ENCODE data around the gene RAB27B. TPM values are rescaled to one million over a fixed set of nuclear protein-coding genes. Genes with fewer than 3 reads are reported as not detected.

Gene RAB27B, protein sequence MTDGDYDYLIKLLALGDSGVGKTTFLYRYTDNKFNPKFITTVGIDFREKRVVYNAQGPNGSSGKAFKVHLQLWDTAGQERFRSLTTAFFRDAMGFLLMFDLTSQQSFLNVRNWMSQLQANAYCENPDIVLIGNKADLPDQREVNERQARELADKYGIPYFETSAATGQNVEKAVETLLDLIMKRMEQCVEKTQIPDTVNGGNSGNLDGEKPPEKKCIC
- total RNA-seq = under 1 TPM in 1 of 2 experiments, not detected in 1; 0.52 TPM

DNA sequence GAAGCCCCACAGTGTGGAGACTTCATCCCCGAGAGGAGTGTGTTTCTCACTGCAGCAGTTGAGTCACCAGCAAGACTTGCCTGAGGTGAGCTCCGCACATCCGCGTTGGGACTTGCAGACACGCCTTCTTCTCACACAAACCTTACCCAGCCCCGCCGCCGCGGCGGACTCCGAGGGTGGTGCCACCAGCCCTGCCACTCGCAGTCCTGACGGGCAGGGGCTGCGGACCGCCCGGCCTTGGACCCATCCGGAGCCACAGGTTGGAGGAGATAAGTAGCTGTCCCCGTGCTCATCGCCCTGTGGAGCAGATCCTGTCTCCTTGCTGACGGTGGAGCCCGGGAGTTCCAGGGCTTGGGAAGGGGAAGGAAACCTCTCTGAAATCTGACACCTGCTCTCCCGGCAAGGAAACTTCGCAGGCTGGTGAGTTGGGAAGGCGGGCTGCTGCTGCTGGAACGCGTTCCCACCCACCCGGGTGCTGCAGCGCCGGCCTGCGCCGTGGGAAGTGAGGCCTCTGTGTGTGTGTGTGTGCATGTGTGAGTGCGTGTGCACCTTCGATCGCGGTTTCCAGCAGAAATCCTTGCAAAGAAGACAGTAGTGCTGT is at the start of gene RAB27B:
Gene RAB27B, plus strand, starts transcription at position 197 of the 601 bp plus-strand sequence. CDS start 49,109 bp downstream, outside the sequence.
- DNase-seq = peak; percentile 85
- Mint-ChIP-seq H3K36me3 (ENCODE audit: low read depth) (peaks cover 1% of the 10 kb centered on the region), H3K4me1 (ENCODE audit: low read depth) (peaks cover 18% of the 10 kb centered on the region), H3K9me3 (peaks cover 7% of the 10 kb centered on the region), H3K4me3 (peak within 1 kb of the TSS; percentile 75), H3K27me3 (ENCODE audit: low read depth) (no peaks in the 10 kb centered on the region), H3K27ac (peak within 1 kb of the TSS; percentile 4)
- CTCF ChIA-PET = interaction anchor here (0.7 to 1.2 kb wide), 2 partner anchors 157 to 268 kb away, joined by 3 to 5 read pairs; no protein-coding TSS in a partner anchor
- intact Hi-C loops (cut with micrococcal nuclease) = loop anchor here (1.0 to 2.0 kb wide), 5 partner anchors 22 to 562 kb away; no protein-coding TSS in a partner anchor

DNA sequence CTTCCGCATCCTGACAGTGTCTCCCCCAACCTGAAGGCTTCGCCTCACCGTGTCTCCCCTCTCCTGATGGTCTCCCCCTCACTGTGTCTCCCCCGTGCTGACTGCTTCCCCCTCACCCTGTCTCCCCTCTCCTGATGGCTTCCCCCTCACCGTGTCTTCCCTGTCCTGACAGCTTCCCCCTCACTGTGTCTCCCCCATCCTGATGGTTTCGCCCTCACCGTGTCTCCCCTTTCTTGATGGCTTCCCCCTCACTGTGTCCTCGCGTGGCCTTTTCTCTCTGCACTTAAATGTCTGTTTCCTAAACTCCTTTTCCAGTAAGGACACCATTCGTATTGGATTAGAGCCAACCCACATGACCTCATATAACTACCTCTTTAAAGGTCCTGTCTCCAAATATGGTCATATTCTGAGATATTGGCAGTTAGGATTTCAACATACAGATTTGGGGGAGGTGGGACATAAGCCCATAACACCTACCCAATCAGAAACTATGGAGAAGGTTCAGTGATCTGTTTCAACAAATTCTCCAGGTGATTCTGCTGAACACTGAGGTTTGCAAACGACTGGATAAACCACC is 47.9 kb upstream of the RAB27B start:
- intact Hi-C loops (cut with micrococcal nuclease) = no loop called here

DNA sequence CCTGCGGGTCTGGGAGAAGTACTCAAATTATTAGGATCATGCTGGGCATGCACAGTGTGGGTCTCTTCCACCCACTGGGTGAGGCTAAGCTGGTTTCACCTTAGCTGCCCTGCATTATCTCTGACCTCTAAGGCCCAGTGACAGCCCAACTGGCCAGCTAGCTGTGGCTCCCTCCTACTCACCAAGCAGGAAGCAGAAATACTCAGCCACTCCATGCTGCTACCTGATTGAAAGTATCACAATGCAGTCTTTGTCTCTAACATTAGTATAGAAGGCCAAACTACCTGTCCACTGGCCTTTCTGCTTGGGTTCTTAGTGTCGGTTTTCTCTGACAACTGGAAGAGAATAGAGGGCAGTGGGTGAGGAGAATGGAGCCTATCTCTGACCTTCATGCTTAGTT is 47.3 kb upstream of the RAB27B start:
- Mint-ChIP-seq H3K9me3 (no peaks in the 10 kb centered on the region), H3K4me3 (no peak overlapping the region), H3K27me3 (ENCODE audit: low read depth) (peaks cover 2% of the 10 kb centered on the region), H3K27ac (no peak overlapping the region), H3K4me1 (ENCODE audit: low read depth) (peaks cover 3% of the 10 kb centered on the region), H3K36me3 (ENCODE audit: low read depth) (no peaks in the 10 kb centered on the region)
- DNase-seq = no peak
- intact Hi-C loops (cut with micrococcal nuclease) = no loop called here
- CTCF ChIA-PET = no interaction called here

More for the DNA sequence above, 47.9 kb upstream of the RAB27B start:
- Mint-ChIP-seq H3K4me3 (no peak overlapping the region), H3K4me1 (ENCODE audit: low read depth) (peaks cover 3% of the 10 kb centered on the region), H3K27ac (no peak overlapping the region), H3K27me3 (ENCODE audit: low read depth) (peaks cover 2% of the 10 kb centered on the region), H3K36me3 (ENCODE audit: low read depth) (no peaks in the 10 kb centered on the region), H3K9me3 (no peaks in the 10 kb centered on the region)
- DNase-seq = no peak
- CTCF ChIA-PET = no interaction called here

DNA sequence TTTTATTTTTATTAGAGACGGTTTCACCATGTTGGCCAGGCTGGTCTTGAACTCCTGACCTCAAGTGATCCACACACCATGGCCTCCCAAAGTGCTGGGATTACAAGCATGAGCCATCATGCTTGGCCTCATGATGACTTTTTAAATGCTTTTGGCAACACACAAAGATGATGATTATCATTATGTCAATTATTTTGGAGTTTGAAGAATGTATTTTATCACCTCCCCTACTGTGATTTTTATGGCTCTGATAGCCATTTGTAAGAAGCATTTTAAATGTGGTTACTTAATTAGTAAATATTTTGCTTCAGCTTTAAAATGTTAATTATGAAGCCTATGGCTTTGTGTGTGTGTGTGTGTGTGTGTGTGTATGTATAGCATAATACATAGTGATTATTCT is 45.1 kb upstream of the RAB27B start:
- CTCF ChIA-PET = interaction anchor here (0.6 kb wide), 1 partner anchor 112 kb away, joined by 3 read pairs; no protein-coding TSS in a partner anchor
- H3K27ac Mint-ChIP-seq = no peak overlapping the region
- no peak overlapping the region for H3K4me3 Mint-ChIP-seq
- no peaks in the 10 kb centered on the region for H3K9me3 Mint-ChIP-seq
- H3K4me1 Mint-ChIP-seq (ENCODE audit: low read depth) = no peaks in the 10 kb centered on the region
- H3K36me3 Mint-ChIP-seq (ENCODE audit: low read depth) = no peaks in the 10 kb centered on the region
- peaks cover 2% of the 10 kb centered on the region for H3K27me3 Mint-ChIP-seq (ENCODE audit: low read depth)
- DNase-seq = no peak
- intact Hi-C loops (cut with micrococcal nuclease) = no loop called here

DNA sequence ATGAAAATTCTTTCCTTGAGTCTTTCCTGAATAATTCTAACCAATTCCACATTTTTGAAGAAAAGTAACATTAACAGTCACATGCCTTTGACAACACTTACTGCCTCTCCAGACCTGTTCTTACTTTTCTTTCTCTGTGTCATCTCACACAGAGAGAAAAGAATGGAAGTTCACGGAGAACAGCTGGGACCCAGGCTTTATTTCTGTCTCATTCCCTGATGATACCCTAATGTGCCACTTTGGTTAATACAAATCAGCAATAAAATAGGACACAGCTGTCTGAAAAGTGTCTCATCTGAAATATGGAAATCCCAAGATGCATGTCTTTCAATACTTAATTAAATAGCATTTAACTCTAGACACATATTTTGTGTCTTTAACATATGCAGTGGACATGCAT is 42.1 kb upstream of the RAB27B start:
- CTCF ChIA-PET = no interaction called here
- Mint-ChIP-seq H3K36me3 (ENCODE audit: low read depth) (no peaks in the 10 kb centered on the region), H3K9me3 (no peaks in the 10 kb centered on the region), H3K27ac (no peak overlapping the region), H3K4me1 (ENCODE audit: low read depth) (no peaks in the 10 kb centered on the region), H3K27me3 (ENCODE audit: low read depth) (no peaks in the 10 kb centered on the region), H3K4me3 (no peak overlapping the region)
- intact Hi-C loops (cut with micrococcal nuclease) = no loop called here
- no peak for DNase-seq

DNA sequence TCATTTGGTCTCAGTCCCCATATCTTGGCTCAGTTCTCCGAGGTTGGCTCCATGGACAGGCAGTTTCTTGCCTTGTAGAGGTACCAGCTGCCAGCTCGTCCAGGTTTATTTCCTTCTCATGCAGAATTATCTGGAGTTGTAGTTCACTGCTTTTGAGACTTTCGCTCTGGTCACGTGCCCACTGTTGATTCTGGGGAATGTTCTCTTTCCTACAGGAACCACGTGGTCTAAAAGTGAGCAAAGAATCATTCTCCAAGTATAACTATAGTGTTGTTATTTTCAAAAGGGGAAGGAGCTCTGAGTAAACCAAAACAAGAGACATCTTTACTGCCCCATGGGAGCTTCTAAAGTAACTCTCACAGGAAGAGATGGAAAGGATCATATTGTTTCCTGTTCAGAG is 41.2 kb upstream of the RAB27B start:
- H3K9me3 Mint-ChIP-seq = no peaks in the 10 kb centered on the region
- no peak overlapping the region for H3K4me3 Mint-ChIP-seq
- no peaks in the 10 kb centered on the region for H3K36me3 Mint-ChIP-seq (ENCODE audit: low read depth)
- no peak for DNase-seq
- CTCF ChIA-PET = no interaction called here
- intact Hi-C loops (cut with micrococcal nuclease) = no loop called here
- no peaks in the 10 kb centered on the region for H3K27me3 Mint-ChIP-seq (ENCODE audit: low read depth)
- no peaks in the 10 kb centered on the region for H3K4me1 Mint-ChIP-seq (ENCODE audit: low read depth)
- H3K27ac Mint-ChIP-seq = no peak overlapping the region

DNA sequence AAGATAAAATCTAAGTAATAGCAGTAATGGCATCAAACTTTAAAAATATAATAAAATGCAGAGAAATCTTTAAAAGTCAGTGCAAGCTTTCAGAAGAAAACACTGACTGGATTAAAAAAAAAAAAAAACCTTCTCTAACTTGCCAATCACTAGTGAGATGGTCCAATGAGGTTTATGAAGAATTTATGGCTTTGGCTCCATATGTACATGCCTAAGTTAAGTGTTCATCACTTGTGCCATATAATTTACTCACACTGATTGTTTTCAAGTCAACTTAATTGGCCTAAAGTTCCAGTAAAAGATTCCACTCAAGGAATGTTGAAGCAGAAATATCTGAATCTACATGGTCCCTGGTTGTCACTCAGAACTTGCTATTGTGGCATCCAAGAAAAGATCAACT is 40.7 kb upstream of the RAB27B start:
- H3K36me3 Mint-ChIP-seq (ENCODE audit: low read depth) = no peaks in the 10 kb centered on the region
- intact Hi-C loops (cut with micrococcal nuclease) = no loop called here
- no peaks in the 10 kb centered on the region for H3K9me3 Mint-ChIP-seq
- H3K27me3 Mint-ChIP-seq (ENCODE audit: low read depth) = no peaks in the 10 kb centered on the region
- no peak overlapping the region for H3K27ac Mint-ChIP-seq
- no peak overlapping the region for H3K4me3 Mint-ChIP-seq
- DNase-seq = no peak
- CTCF ChIA-PET = no interaction called here
- H3K4me1 Mint-ChIP-seq (ENCODE audit: low read depth) = no peaks in the 10 kb centered on the region

DNA sequence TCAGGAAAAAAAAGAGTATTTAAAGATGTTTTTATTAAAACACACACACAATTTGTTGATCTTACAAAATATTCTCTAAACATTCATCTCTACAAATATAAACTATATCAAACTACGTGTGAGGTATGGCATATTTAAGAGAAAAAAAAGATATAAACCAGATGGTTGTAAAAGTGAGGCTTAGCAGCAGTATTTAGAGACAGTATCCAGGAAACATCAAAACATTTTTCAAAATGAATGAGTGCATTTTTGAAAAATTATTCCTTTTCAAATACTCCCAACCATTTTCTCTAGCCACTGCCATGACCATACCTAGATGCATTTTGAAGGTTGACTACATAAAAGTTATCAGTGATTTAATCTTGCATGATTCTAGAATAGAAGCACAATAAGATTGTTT is 38.2 kb upstream of the RAB27B start:
- Mint-ChIP-seq H3K9me3 (no peaks in the 10 kb centered on the region), H3K36me3 (ENCODE audit: low read depth) (no peaks in the 10 kb centered on the region), H3K4me3 (no peak overlapping the region), H3K4me1 (ENCODE audit: low read depth) (no peaks in the 10 kb centered on the region), H3K27me3 (ENCODE audit: low read depth) (no peaks in the 10 kb centered on the region), H3K27ac (no peak overlapping the region)
- intact Hi-C loops (cut with micrococcal nuclease) = no loop called here
- CTCF ChIA-PET = no interaction called here
- DNase-seq = no peak

DNA sequence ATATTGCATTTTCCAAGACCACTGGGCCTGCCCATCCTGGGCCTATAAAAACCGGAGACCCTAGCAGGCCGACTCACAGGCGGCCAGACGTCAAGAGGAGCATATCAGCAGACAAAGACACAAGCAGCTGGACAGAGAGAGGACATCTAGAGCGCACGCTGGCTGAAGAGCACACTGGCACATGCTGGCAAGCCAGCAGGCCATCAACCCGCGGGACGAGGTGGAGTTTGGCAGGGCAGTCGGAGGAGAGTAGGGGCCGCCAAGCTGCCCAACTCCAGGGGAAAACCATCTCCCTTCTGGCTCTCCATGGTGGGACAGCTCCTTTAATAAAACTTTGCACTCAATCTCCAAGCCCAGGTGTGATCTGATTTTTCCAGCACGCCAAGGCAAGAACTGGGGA is 36.6 kb upstream of the RAB27B start:
- Mint-ChIP-seq H3K9me3 (no peaks in the 10 kb centered on the region), H3K36me3 (ENCODE audit: low read depth) (no peaks in the 10 kb centered on the region), H3K4me1 (ENCODE audit: low read depth) (no peaks in the 10 kb centered on the region), H3K4me3 (no peak overlapping the region), H3K27me3 (ENCODE audit: low read depth) (no peaks in the 10 kb centered on the region), H3K27ac (no peak overlapping the region)
- CTCF ChIA-PET = no interaction called here
- no peak for DNase-seq
- intact Hi-C loops (cut with micrococcal nuclease) = no loop called here

DNA sequence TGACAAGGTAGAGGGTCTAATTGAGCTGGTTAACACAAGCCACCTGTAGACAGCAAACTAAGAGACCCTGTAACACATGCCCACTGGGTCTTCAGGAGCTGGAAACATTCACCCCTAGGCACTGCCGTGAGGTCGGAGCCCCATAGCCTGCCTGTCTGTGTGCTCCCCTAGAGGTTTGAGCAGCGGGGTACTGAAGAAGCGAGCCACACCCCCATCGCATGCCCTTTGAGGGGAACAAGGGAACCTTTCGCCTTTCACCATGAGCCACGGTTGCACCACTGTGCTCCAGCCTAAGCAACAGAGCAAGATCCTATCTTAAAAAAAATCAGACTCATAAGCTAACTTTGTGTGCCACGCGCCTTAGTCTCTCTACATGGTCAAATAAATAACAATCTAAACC is 36.2 kb upstream of the RAB27B start:
- Mint-ChIP-seq H3K9me3 (no peaks in the 10 kb centered on the region), H3K4me3 (no peak overlapping the region), H3K36me3 (ENCODE audit: low read depth) (no peaks in the 10 kb centered on the region), H3K27ac (no peak overlapping the region), H3K27me3 (ENCODE audit: low read depth) (no peaks in the 10 kb centered on the region), H3K4me1 (ENCODE audit: low read depth) (no peaks in the 10 kb centered on the region)
- no peak for DNase-seq
- CTCF ChIA-PET = no interaction called here
- intact Hi-C loops (cut with micrococcal nuclease) = no loop called here

DNA sequence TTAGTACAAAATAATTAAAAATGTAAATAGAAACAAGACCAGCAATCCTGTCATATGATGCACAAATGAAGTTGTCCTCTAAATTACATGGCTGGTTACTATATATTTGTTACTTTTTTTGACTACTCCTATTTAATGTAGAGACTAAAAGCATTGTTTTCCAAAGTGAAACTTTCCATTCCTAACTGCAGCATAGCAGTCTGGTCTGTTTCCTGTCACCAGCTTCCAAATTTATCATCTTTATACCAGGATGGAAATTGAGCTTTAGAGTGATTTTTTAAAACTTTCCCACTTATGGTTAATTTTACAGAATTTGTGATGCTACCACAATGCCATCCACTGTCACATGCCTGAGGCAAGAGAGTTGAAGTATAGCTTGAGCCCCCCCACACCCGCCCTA is 33.5 kb upstream of the RAB27B start:
- CTCF ChIA-PET = interaction anchor here (0.6 kb wide), 1 partner anchor 404 kb away, joined by 6 read pairs; no protein-coding TSS in a partner anchor
- Mint-ChIP-seq H3K4me3 (no peak overlapping the region), H3K4me1 (ENCODE audit: low read depth) (no peaks in the 10 kb centered on the region), H3K36me3 (ENCODE audit: low read depth) (no peaks in the 10 kb centered on the region), H3K9me3 (no peaks in the 10 kb centered on the region), H3K27me3 (ENCODE audit: low read depth) (no peaks in the 10 kb centered on the region), H3K27ac (no peak overlapping the region)
- intact Hi-C loops (cut with micrococcal nuclease) = no loop called here
- DNase-seq = no peak

DNA sequence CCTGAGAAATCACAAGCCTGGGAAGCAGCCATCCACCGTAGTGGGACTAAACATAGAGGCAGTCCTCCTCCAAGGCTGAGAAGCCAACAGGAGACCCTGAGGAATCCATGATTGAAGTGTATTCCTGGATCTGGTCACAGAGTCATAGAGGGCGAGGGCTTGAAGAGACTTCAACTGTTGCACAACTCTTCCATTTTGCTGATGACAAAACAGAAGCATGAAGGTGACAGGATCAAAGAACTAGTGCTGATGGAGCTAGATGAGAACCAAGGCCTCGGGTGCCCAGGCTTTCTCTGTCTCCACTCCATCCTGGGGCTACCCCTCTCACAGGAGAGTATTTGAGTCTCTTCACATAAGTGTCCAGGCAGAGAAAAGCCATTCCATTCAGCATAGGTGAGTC is 30.1 kb upstream of the RAB27B start:
- H3K4me3 Mint-ChIP-seq = no peak overlapping the region
- DNase-seq = no peak
- intact Hi-C loops (cut with micrococcal nuclease) = no loop called here
- H3K4me1 Mint-ChIP-seq (ENCODE audit: low read depth) = no peaks in the 10 kb centered on the region
- no peaks in the 10 kb centered on the region for H3K27me3 Mint-ChIP-seq (ENCODE audit: low read depth)
- H3K36me3 Mint-ChIP-seq (ENCODE audit: low read depth) = no peaks in the 10 kb centered on the region
- H3K27ac Mint-ChIP-seq = no peak overlapping the region
- CTCF ChIA-PET = no interaction called here
- no peaks in the 10 kb centered on the region for H3K9me3 Mint-ChIP-seq

DNA sequence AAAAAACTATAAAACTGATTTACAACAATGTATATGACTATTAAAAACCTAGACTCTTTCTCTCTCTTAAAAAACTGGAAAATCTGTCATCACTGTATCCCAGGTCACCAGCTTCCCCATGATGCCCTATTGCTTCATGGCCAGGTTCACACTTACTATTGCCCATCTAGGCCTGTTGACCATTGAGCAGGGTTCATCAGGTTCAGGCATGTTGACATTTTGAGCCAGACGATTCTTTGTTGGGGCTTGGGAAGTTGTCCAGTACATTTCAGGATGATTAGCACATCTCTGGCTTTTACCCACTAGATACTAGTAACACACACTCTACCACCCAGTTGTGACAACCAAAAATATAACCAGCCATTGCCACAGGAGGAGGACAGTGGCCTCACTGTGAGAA is 26.9 kb upstream of the RAB27B start:
- Mint-ChIP-seq H3K27me3 (ENCODE audit: low read depth) (no peaks in the 10 kb centered on the region), H3K4me3 (no peak overlapping the region), H3K9me3 (no peaks in the 10 kb centered on the region), H3K27ac (no peak overlapping the region), H3K4me1 (ENCODE audit: low read depth) (peaks cover 8% of the 10 kb centered on the region), H3K36me3 (ENCODE audit: low read depth) (no peaks in the 10 kb centered on the region)
- intact Hi-C loops (cut with micrococcal nuclease) = no loop called here
- CTCF ChIA-PET = no interaction called here
- DNase-seq = no peak
